Keratinocyte (primary cell): ENCODE measurements around the gene PFKFB3.

Source experiments
- CTCF ChIP-seq, 3 experiments: IDR thresholded peaks in 1 of 3; conservative IDR thresholded peaks in 1 of 3; optimal IDR thresholded peaks in 1 of 3; 2 replicates in 2 of 3; 3 replicates in 1 of 3; pipeline versions ENCODE3 to v1.5.1; 2011; ENCODE audit warnings: low read length in 3 of 3, mild to moderate bottlenecking in 3 of 3, moderate library complexity in 2 of 3, control low read depth in 1 of 3, inconsistent platforms in 1 of 3; ENCODE audit not compliant: insufficient read depth in 2 of 3; ENCODE audit errors: extremely low read depth in 1 of 3
- EZH2 ChIP-seq: IDR thresholded peaks from one replicate; pipeline ENCODE4 v1.6.1; 2012; ENCODE audit warnings: inconsistent platforms, mild to moderate bottlenecking, low read length, moderate library complexity

- TF ChIP-seq CTCF (optimal IDR thresholded peaks at IDR 0.05 in 1 of 3, IDR thresholded peaks at IDR 0.05 in 1 of 3, conservative IDR thresholded peaks at IDR 0.05 in 1 of 3; ENCODE audit: extremely low read depth in 1 of 3, insufficient read depth in 2 of 3, low read length in 3 of 3) = no peak
- no peak for TF ChIP-seq EZH2
Measured at GRCh38 chr10:6300784-6301460, 98.2 kb downstream of the PFKFB3 start.
